HG02852 (cell line): ENCODE results near the gene VPS51.
A peak's percentile ranks its signal among the peaks of the same experiment; 100 is the strongest.

Source experiments
- ATAC-seq: cut with Tn5 transposase; IDR thresholded peaks from one replicate; pipeline ENCODE4 v1.9.1; 2021; ENCODE audit warnings: mild to moderate bottlenecking, moderate library complexity; ENCODE audit not compliant: unreplicated experiment

The VPS51 gene

DNA sequence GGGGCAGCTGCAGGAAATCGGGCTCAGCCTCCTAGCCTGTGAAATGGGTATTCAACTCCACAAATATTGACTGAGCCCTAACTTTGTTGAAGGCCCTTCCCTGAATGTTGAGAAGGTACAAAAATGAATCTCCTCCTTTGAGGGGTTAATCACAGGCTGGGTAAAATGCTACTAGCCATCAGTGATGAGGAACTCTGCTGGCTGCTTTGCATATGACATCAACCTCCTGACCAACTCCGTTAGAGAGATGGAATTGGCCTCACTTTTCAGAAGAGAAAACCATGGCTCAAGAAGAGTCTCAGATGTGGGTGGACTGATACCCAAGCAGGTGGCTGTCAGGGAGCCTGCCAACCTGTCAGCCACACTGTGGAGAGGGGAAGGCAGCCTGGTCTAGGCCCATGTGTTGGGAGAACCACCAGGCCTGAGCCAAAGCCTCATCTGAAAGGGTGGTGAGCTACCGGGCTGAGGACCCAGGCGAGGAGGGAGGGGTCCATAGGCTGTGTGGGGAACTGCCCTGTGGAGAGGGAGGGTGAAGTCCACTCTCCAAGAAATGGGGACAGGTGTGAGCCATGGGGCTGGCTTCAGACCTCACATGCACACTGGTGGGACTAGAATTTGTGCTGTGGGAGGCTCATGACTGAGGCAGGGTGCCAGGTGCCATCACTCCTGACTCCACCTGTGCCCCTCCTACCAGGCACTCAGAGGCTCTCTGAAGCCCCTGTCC lies 23.9 kb upstream of the VPS51 start:
- ATAC-seq = no peak

DNA sequence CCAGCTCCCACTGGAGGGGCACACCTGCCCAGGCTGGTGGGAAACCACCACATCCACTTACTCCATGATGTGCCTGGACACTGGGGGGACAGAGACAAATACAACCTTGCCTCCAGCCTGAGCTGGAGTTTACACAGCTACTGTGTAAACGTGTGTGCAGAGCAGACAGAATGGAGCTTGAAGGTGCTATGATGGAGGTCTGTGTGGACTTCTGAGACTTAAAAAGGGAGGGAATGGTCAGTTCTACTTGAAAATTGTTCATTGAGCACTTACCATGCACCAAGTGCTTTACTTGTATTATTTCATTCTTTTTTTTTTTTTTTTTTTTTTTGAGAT lies 23.4 kb upstream of the VPS51 start:
- no peak for ATAC-seq

DNA sequence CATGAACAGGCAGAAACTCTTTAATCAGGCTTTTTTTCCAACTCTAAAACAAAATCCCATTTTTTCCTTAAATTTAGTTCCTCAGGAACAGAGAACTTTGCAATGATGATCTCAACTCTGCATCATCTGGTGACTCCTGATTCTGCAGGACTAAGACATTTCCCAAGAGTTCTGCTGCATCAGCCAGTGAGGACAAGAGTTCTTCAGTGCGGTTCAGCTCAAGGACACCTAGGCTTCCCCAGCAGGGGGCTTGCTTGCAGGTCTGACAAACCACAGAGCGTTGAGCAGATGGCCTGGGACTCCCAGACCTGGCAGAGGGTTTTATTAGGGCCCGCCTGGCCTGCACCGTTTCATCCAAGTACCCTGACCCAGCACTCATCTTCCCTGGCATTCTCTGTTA lies 18.6 kb upstream of the VPS51 start:
- ATAC-seq = no peak

DNA sequence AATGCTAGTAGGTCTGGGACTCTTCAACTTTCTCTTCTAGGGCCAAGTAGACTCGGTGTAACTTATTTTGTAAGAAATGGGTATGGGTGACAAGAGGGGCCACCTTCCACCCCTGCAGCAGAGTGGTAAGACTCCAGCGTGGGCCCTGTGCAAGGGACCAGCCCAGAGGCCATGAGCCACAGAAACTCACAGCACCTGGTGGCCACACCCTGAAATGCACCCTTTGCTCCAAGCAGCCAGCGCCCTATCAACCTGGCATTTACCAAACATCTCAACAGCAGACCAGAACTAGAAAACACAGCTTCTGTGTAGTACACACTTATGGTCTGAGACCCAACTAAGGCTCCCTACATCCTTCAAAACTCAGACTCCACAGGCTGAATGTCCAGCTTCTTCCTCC lies 17.9 kb upstream of the VPS51 start:
- ATAC-seq = peak; percentile 41

DNA sequence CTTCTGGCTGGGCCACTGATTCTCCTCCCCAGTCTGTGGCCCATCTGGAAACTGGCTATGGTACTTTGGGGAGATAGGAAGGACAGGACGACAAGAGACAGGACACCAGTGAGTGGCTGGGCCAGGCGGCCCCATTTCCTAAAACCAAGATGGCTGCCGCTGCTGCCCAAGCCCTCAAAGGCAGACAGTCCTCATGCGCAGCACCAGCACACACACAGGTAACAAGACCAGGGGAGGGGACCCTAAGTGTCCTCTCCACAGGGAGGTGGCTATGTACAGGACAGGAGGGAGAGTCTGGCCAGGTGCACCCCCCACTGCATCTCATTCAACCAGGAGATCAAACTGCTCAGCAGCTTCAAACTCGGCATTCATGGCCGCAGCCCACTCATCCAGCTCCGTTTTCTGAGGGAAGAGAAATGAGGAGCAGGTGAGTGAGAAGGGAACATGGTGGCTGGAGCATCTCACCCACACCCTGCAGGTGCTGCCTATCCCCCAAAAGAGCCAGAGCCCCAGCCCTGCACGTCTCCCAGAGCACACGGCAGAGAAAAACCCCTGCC lies 17.1 kb upstream of the VPS51 start:
- no peak for ATAC-seq

DNA sequence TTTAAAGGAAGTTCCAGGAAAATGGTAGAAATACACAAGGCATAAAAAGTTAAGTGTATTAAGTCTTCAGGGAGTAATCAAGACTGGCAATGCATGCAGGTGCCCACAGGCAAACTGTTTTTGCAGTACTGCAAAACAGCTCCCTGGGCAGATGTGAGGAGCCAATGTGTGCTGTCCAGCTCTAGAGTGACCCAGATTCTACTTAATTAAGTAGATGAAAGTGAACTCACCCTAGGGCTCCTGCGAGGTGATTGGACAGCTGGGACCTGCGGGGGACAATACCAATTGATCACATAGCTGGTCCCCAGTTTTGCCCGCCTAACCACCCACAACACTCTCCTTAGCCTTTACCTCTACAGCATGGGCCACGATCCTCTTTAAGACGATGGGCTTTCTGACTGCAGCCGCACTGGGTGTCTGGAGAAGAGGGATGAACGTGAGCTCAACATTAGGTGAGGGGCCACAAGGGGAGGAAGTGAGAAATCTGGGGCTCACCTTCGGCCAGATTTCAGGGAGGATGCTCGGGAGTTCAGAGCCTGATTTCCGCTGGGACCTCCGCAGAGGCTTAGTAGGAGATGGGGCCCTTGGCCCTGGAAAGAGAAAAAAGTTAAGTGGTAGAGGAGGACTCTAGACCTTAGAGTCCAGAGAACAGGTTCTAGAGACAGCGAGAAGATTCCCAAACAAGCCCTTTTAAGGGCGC lies 12.7 kb upstream of the VPS51 start:
- ATAC-seq = peak; percentile 16

DNA sequence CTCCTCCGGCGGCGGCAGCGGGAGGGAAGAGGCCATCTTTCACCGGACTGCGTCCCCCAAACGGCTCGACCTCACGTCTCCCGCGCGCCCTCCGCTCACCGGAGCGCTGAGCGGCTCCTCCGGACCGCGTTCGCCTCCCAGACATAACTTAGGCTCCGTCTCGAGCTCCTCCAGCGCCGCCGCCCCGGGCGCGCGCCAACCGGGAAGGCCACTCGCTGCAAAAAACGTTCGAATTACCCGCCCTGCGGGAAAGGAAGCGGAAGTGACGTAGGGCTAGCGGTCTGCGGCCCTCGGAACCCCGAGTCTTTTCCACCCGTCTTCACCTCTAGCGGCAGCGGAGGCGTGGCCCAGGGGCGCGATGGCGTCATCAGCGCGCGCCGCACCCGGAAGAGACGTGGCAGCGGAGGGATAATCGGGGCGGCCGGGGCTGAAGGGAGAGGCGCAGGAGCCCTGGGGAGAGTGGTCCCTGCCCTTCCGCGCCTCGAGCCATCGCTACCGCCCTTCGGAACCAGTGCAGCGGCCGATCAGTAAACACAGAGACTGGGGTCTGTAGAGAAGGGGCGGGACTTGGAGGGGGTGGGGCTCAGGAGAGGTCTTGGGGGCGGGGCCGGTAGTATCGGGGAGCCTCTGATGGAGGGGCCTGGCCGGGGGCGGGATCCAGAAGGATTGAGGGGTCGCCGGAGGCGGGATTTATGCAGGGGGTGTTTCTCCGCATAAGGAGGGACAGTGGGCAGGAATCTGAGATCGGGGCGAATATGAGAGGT lies 12.0 kb upstream of the VPS51 start, which contains the start of the genes CDCA5 and ZFPL1:
TSS of gene CDCA5 (minus strand) at position 207 of the 764 bp plus-strand sequence. CDS start at position 145, 62 bp downstream.
TSS of gene ZFPL1 (plus strand) at position 389 of the 764 bp plus-strand sequence. CDS start 477 bp downstream, outside the sequence.
- ATAC-seq = peak; percentile 68

DNA sequence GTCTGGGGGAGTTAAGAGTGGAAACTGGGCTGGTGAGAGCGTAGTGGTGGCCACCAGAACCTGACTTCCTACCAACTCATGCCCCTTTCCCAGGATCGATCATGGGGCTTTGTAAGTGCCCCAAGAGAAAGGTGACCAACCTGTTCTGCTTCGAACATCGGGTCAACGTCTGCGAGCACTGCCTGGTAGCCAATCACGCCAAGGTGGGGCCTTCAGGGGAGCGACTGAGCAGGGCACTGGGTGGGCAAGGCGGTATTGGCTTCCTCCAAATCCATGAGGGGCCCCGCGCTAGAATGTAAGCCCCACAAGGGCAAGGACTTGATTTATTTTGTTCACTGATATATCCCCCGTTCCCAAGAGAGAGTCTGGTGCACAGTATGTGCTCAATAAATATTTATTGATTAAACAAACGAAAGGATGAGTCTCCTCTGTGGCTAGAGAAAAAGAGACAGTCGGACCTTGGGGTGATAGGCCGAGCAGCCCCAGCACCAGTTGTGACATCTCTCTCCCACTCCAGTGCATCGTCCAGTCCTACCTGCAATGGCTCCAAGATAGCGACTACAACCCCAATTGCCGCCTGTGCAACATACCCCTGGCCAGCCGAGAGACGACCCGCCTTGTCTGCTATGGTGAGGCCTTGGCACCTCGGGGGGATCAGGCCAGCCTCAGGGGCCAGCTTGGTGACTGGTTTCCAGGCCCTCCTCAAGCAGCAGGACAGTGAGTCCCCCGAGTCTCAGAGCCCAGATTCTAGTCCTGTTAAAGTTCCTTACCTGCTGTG lies 11.2 kb upstream of the VPS51 start:
- no peak for ATAC-seq

DNA sequence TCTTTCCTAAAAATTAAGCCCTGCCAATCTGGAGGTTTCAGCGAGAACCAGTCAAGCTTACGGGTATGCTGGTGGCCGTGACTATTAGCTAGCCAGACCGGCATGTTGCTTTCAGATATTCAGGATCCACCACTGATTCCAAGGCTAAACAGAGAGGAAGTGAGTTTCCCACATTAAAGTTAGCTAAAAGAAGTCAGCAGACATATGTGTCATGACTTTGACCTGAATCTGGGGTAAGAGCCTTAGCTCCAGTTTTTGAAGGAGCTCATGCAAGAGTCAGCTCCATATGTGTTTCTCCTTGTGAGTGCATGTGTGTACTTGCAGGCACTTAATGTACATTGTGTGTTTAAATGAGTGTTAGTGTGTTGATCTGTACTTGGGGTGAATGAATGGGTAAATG lies 10.6 kb upstream of the VPS51 start:
- no peak for ATAC-seq

DNA sequence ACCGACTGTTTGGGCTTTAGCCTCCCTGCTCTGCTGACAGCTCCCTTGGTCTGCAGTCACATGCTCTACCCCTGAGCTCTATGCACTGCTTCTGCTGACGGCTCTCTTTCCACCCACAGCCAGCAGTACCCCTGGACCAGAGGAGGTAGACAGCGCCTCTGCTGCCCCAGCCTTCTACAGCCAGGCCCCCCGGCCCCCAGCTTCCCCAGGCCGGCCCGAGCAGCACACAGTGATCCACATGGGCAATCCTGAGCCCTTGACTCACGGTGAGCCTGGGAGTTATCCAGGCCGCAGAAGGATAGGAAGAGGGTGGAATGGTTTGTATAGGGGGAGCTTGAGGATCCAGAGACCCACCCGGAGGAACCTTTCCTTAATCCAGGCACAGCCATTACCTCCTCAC lies 9.2 kb upstream of the VPS51 start:
- no peak for ATAC-seq

DNA sequence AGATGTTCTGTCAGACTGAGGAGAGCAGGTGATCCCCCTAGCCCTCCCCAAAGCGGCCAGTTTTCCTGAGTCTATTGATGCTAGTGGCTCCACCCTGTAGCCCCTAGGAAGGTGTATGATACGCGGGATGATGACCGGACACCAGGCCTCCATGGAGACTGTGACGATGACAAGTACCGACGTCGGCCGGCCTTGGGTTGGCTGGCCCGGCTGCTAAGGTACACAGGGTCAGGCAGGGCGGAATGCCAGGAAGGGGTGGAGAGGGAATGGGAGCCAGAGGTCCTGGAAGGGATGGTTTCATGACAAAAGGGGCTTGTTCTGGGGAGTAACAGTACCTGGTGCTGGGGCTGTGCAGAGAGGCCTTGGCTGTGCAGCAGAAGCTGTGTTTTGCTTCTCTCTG lies 8.8 kb upstream of the VPS51 start:
- ATAC-seq = no peak

DNA sequence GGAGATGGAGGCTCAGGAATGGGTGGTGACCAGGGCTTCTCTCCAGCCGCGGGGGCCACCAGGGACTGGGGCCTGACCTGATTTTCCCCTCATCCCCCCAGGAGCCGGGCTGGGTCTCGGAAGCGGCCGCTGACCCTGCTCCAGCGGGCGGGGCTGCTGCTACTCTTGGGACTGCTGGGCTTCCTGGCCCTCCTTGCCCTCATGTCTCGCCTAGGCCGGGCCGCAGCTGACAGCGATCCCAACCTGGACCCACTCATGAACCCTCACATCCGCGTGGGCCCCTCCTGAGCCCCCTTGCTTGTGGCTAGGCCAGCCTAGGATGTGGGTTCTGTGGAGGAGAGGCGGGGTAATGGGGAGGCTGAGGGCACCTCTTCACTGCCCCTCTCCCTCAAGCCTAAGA lies 8.2 kb upstream of the VPS51 start:
- no peak for ATAC-seq

DNA sequence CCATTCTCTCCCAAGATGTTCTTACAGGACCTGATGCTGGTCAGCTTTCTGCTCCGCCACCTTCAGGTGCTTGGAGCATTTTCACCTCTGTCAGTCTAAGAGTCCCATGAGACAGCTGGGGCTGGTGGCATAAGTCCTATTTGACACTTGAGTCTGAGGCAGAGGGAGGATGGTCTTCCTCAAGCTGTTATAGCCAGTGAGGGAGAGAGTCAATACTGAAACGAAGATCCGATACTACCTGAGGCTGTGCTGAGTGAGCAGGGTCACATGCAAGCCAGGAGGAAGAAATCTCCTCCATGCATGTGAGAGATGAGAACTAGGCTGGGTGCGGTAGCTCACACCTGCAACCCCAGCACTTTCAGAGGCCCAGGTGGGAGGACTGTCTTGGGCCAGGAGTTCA lies 6.4 kb upstream of the VPS51 start:
- no peak for ATAC-seq

DNA sequence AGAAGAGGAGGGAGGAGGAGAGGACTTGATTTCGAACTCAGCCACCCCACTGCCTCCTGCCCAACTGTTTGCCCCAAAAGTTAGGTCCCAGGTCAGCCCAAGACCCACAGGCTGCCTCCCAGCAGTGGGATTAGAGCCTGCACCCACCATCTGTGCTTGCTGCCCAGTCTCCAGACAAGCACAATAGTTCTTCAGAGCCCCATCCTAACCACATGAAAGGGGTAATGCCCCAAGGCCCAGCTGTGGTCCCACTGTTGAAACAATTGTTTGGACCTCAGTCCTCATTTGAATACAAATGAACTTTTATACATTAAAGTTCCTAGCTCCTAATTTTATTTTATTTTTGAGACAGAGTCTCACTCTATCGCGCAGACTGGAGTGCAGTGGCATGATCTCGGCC lies 5.4 kb upstream of the VPS51 start:
- no peak for ATAC-seq

DNA sequence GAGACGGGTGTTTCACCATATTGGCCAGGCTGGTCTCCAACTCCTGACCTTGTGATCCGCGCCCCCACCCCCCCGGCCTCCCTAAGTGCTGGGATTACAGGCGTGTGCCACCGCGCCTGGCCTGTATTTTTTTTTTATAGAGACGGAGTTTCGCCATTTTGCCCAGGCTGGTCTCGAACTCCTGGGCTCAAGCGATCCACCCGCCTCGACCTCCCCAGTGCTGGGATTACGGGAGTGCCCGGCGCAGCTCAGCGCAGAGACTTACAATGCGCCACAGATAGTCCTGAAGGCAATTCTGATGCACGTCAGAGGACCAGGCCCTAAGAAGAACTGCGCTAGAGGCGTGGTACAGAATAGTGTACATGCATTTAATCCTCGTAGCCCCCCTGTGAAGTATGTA lies 587 bp upstream of the VPS51 start:
- ATAC-seq = no peak

DNA sequence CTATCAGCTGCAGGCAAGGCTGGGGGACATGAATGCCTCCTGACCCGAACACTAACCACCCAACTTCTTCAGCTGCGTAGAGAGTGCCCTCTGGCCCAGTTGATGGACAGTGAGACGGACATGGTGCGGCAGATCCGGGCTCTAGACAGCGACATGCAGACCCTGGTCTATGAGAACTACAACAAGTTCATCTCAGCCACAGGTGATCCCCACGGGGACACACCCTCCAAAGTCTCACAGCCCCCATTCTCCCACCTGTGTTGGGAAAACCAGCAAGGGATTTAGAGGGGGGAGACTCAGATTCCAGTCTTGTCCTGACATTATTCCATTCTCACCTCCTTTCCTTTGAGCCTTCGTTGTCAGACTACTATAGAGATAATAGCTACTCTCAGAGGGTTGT lies 912 bp downstream of the VPS51 start:
- ATAC-seq = no peak

DNA sequence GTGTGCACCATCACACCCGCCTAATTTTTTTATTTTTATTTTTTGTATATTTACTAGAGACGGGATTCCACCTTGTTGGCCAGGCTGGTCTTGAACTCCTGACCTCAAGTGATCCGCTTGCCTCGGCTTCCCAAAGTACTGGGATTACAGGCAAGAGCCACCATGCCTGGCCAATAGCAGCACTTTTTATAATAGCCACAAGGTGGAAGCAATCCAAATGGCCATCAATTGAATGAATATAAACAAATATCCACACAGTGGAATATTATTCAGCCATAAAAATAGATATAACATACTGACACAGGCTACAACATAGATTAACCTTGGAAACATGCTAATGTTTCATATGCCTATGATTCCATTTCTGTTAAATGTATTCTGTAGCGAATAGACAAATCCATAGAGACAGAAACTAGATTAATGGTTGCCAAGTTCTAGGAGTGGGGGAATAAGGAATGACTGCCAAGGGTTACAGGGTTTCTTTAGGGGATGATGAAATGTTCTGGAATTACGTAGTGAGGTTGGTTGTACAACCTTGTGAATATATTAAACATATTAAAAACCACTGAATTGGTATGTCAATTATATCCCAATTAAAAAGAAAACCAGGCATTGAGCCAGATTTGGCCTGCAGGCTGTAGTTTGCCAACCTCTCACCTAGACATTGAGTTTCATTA lies 4.8 kb downstream of the VPS51 start:
- no peak for ATAC-seq

DNA sequence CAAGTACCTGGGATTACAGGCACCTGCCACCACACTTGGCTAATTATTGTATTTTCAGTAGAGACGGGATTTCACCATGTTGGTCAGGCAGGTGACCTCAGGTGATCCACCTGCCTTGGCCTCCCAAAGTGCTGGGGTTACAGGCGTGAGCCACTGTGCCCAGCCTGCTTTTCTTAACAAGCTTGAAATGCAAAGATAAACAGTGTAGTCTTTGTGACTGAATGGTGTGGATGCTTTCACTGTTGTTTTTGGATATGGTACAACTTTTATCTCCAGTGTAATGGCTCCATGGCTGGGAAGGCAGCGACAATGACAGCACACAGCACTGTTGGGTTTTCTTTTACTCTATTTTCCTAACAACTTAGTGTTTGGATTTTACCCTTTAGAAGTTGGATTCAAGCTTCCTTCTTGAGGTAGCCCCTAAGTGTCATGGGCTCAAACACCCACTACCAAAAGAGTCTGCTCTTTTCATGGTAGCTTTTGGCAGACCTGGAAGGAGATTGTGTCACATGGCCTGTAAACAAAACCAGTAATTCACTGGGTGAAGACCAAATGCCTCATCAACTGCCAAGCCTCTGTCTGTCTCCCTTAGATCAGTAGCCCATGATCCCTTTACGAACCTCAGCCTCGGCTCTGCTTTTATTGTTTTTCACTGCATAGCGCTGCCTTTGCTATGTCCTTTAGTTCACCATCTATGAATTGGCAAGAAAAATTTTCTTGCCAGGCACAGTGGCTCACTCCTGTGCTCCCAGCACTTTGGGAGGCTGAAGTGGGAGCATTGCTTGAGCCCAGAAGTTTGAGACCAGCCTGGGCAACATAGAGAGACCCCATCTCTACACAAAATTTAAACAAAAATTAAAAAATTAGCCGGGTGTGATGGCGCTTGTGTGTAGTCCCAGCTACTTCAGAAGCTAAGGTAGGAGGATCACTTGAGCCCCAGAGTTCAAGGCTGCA lies 6.4 kb downstream of the VPS51 start:
- ATAC-seq = no peak

DNA sequence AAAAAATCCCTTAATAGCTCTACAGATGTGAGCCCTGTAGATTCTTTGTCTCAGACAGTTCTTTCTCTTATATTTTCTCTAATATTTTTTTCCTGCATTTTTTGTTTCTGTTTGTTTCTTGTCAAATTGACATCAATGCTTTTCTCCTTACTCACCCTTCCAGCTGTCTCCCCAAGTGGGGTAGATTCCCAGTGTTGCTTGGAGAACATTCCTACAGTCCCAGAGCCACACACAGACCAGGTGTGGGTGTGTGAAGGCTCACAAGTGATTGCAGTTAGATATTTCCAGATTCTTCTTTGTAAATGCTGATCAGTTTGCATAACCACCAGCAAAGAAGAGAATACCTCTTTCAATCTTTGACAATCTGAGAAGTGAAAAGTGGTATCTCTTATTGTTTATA lies 7.5 kb downstream of the VPS51 start:
- no peak for ATAC-seq
